K562 (cell line): ENCODE results near the gene PSMD9. TPM values are rescaled to one million over a fixed set of nuclear protein-coding genes. Genes with fewer than 3 reads are reported as not detected.
A peak's percentile ranks its signal among the peaks of the same experiment; 100 is the strongest.

Experiments used
- ARNT ChIP-seq, 2 experiments: fragments of 450-650 bp; IDR thresholded peaks; 2 replicates each; pipeline ENCODE4 v1.6.1; 2016; ENCODE audit warnings: mild to moderate bottlenecking in 1 of 2
- CBFA2T3 ChIP-seq: fragments of 450-650 bp; IDR thresholded peaks from 2 replicates; pipeline ENCODE4 v1.6.1; 2017
- CREB3 ChIP-seq: fragments of 450-650 bp; conservative IDR thresholded peaks from 2 replicates; pipeline ENCODE4 v1.6.1; 2016; ENCODE audit warnings: missing genetic modification characterization, low read depth, mild to moderate bottlenecking, missing compliant biosample characterization, moderate library complexity
- DIDO1 ChIP-seq: fragments of 450-650 bp; IDR thresholded peaks from 2 replicates; pipeline ENCODE4 v1.6.1; 2016; ENCODE audit warnings: low read depth, missing biosample characterization, missing genetic modification characterization
- DNMT1 ChIP-seq: fragments of 450-650 bp; IDR thresholded peaks from 2 replicates; pipeline ENCODE4 v1.6.1; 2016; ENCODE audit warnings: antibody characterized with exemption, mild to moderate bottlenecking
- E2F5 ChIP-seq: sonication (generic); formaldehyde crosslinking; IDR thresholded peaks from 2 replicates; pipeline ENCODE4 v1.8.0; 2022; ENCODE audit warnings: mild to moderate bottlenecking, missing genetic modification reagents
- HDAC1 ChIP-seq, 2 experiments: fragments of 450-650 bp; IDR thresholded peaks; 2 replicates each; pipeline ENCODE4 v1.6.1; 2016 to 2017; ENCODE audit warnings: inconsistent platforms in 1 of 2, mild to moderate bottlenecking in 1 of 2, moderate library complexity in 1 of 2
- KDM1A ChIP-seq, 2 experiments: fragments of 450-650 bp; IDR thresholded peaks; 2 replicates each; pipeline ENCODE4 v1.6.1; 2016; ENCODE audit warnings: mild to moderate bottlenecking in 2 of 2
- KDM4B ChIP-seq, 2 experiments: fragments of 450-650 bp in 1 of 2; sonication (generic) in 1 of 2; IDR thresholded peaks; 2 replicates each; pipeline ENCODE4 v1.6.1; 2016 to 2017; ENCODE audit warnings: borderline replicate concordance in 2 of 2, antibody characterized with exemption in 1 of 2, low read depth in 1 of 2, mild to moderate bottlenecking in 1 of 2
- MEF2D ChIP-seq: conservative IDR thresholded peaks from 2 replicates; pipeline ENCODE4 v1.6.1; 2016; ENCODE audit warnings: low read depth, missing genetic modification characterization, missing compliant biosample characterization
- NCOA4 ChIP-seq: fragments of 450-650 bp; IDR thresholded peaks from 2 replicates; pipeline ENCODE4 v1.6.1; 2018; ENCODE audit warnings: mild to moderate bottlenecking; ENCODE audit not compliant: partially characterized antibody
- NFRKB ChIP-seq: fragments of 450-650 bp; IDR thresholded peaks from 2 replicates; pipeline ENCODE4 v1.6.1; 2016; ENCODE audit warnings: low read depth
- RCOR1 ChIP-seq, 2 experiments: IDR thresholded peaks; 2 replicates each; pipeline ENCODE4 v1.6.1; 2012; ENCODE audit warnings: low read depth in 2 of 2, low read length in 2 of 2, borderline replicate concordance in 1 of 2, improper control_type of control experiment in 1 of 2
- STAT6 ChIP-seq: sonication (generic); formaldehyde crosslinking; IDR thresholded peaks from 2 replicates; pipeline ENCODE4 v1.8.1; 2023; ENCODE audit warnings: mild to moderate bottlenecking, missing genetic modification reagents
- ZNF24 ChIP-seq: fragments of 450-650 bp; IDR thresholded peaks from 2 replicates; pipeline ENCODE4 v1.6.1; 2016
- polyA plus RNA-seq, 8 experiments: library from polyadenylated mRNA; depleted of rRNA in 4 of 8; stranded (reverse) in 5 of 8; unstranded in 3 of 8; fragments of >200 nt; fragmentation: Nextera tagmentation in 2 of 8; fragmentation: Illumina TruSeq in 1 of 8; extraction: Ambion mirVana in 2 of 8; extraction: Trizol in 1 of 8; gene quantifications; 2 replicates each; pipeline versions ENCODE4 v1.2.1 to v1.2.3, GENCODE V29; 2011 to 2014; ENCODE audit warnings: inconsistent platforms in 1 of 8, missing spikeins in 1 of 8
- total RNA-seq, 7 experiments: library from RNA; depleted of rRNA in 6 of 7; stranded (reverse); fragments of >200 nt in 6 of 7; fragmentation: Illumina TruSeq in 2 of 7; extraction: Trizol in 2 of 7; gene quantifications; 2 replicates each; pipeline versions ENCODE4 v1.2.1 to v1.2.3, GENCODE V29; 2011 to 2021; ENCODE audit warnings: low replicate concordance in 1 of 7
- TF ChIP-seq, protein P1 (sequence below): fragments of 450-650 bp; conservative IDR thresholded peaks from 2 replicates; pipeline ENCODE4 v1.6.1; 2016; ENCODE audit warnings: missing genetic modification characterization, low read depth, mild to moderate bottlenecking, control low read depth, missing compliant biosample characterization
- TF ChIP-seq, protein P2 (sequence below), 2 experiments: IDR thresholded peaks; 2 replicates each; pipeline ENCODE4 v1.6.1; 2012; ENCODE audit warnings: improper control_type of control experiment in 2 of 2, low read depth in 2 of 2, low read length in 2 of 2, borderline replicate concordance in 1 of 2
- TF ChIP-seq, protein P3 (sequence below): fragments of 450-650 bp; IDR thresholded peaks from 2 replicates; pipeline ENCODE4 v1.6.1; 2018; ENCODE audit warnings: mild to moderate bottlenecking, low read depth; ENCODE audit not compliant: partially characterized antibody

Gene PSMD9
- total and polyA plus RNA-seq, 9 of the 15 experiments (the other 6 are each of a cell fraction or from before 2014, with no cell fraction given), result 12.2 to 143 (median 61.3) TPM

- TF ChIP-seq CREB3 (peak; percentile 79; the same call in 1 of the 2 replicates), RCOR1 (IDR thresholded peaks at IDR 0.05; ENCODE audit: borderline replicate concordance in 1 of 2, low read depth in 2 of 2, low read length in 2 of 2) (peak; percentile 92 to 99; a peak in 3 of 4 replicates), MEF2D (peak; percentile 71), STAT6 (CRISPR knock-in tag) (0 out of 2 replicates have a peak, but pooled peaks have one; percentile 18), KDM1A (IDR thresholded peaks at IDR 0.05) (peak; percentile 99 to 100), CBFA2T3 (peak; percentile 55), ZNF24 (peak; percentile 93), ARNT (IDR thresholded peaks at IDR 0.05) (peak in 1 of 2 experiments; percentile 86; a peak in 2 of 4 replicates), E2F5 (CRISPR knock-in tag) (no peak), HDAC1 (IDR thresholded peaks at IDR 0.05) (peak in 1 of 2 experiments; percentile 96; a peak in 3 of 4 replicates), NFRKB (no peak), DIDO1 (tag) (no peak), NCOA4 (peak; percentile 62), KDM4B (IDR thresholded peaks at IDR 0.05; ENCODE audit: borderline replicate concordance in 2 of 2, low read depth in 1 of 2) (peak in 1 of 2 experiments; percentile 75; a peak in 1 of 4 replicates), DNMT1 (0 out of 2 replicates have a peak, but pooled peaks have one; percentile 52)
- TF ChIP-seq, protein P1, sequence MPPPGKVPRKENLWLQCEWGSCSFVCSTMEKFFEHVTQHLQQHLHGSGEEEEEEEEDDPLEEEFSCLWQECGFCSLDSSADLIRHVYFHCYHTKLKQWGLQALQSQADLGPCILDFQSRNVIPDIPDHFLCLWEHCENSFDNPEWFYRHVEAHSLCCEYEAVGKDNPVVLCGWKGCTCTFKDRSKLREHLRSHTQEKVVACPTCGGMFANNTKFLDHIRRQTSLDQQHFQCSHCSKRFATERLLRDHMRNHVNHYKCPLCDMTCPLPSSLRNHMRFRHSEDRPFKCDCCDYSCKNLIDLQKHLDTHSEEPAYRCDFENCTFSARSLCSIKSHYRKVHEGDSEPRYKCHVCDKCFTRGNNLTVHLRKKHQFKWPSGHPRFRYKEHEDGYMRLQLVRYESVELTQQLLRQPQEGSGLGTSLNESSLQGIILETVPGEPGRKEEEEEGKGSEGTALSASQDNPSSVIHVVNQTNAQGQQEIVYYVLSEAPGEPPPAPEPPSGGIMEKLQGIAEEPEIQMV (tag), result 0 out of 2 replicates have a peak, but pooled peaks have one; percentile 8
- TF ChIP-seq, protein P2, sequence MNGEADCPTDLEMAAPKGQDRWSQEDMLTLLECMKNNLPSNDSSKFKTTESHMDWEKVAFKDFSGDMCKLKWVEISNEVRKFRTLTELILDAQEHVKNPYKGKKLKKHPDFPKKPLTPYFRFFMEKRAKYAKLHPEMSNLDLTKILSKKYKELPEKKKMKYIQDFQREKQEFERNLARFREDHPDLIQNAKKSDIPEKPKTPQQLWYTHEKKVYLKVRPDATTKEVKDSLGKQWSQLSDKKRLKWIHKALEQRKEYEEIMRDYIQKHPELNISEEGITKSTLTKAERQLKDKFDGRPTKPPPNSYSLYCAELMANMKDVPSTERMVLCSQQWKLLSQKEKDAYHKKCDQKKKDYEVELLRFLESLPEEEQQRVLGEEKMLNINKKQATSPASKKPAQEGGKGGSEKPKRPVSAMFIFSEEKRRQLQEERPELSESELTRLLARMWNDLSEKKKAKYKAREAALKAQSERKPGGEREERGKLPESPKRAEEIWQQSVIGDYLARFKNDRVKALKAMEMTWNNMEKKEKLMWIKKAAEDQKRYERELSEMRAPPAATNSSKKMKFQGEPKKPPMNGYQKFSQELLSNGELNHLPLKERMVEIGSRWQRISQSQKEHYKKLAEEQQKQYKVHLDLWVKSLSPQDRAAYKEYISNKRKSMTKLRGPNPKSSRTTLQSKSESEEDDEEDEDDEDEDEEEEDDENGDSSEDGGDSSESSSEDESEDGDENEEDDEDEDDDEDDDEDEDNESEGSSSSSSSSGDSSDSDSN (IDR thresholded peaks at IDR 0.05; ENCODE audit: borderline replicate concordance in 1 of 2, low read depth in 2 of 2, low read length in 2 of 2), result no peak
- TF ChIP-seq, protein P3, sequence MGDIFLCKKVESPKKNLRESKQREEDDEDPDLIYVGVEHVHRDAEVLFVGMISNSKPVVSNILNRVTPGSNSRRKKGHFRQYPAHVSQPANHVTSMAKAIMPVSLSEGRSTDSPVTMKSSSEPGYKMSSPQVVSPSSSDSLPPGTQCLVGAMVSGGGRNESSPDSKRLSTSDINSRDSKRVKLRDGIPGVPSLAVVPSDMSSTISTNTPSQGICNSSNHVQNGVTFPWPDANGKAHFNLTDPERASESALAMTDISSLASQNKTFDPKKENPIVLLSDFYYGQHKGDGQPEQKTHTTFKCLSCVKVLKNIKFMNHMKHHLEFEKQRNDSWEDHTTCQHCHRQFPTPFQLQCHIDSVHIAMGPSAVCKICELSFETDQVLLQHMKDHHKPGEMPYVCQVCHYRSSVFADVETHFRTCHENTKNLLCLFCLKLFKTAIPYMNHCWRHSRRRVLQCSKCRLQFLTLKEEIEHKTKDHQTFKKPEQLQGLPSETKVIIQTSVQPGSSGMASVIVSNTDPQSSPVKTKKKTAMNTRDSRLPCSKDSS, result no peak
Measured at GRCh38 chr12:121888083-121888477, 510 bp upstream of the PSMD9 start (continued).
